ENCODE data around the gene USP32. TPM values are rescaled to one million over a fixed set of nuclear protein-coding genes. Genes with fewer than 3 reads are reported as not detected.
"Not testable (repeated sequence)": the region's sequence is repeated elsewhere in the genome, so short reads cannot be mapped to it uniquely, and the experiment has no call there.

The USP32 gene
- polyA plus RNA-seq, 1 donor (not counting 4 experiments of a cell fraction or from before 2014, with no cell fraction given), result 37.6 TPM

DNA sequence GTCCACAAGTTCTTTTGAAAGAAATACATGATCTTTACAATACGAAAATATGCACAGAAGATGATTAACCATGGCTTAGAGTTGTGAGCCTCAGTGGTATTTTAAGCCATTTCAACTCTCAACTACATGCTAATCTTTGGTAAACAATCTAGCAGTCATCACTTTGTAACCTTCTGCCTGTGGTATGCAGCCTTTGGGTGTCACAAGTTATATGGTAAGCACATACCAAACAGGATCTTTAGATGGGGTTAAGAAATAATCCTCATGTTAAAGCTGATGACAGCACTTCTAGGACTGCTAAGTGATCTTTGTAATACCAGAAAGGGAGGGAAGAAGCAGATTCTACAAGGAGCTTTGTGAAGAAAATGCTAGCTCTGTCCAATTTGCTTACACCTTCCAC, 167.9 kb downstream of the USP32 start:
- no peaks in the 10 kb centered on the region for H3K9me1 ChIP-seq (ENCODE audit: control insufficient read depth, extremely low read depth, insufficient read depth, low read length)
- no peaks in the 10 kb centered on the region for H3K9me3 ChIP-seq (ENCODE audit: control insufficient read depth, low read depth, low read length)
- FAIRE-seq (no peak), DNase-seq (ENCODE audit: low read depth, low spot score) (no peak)
- TF ChIP-seq, protein P1, sequence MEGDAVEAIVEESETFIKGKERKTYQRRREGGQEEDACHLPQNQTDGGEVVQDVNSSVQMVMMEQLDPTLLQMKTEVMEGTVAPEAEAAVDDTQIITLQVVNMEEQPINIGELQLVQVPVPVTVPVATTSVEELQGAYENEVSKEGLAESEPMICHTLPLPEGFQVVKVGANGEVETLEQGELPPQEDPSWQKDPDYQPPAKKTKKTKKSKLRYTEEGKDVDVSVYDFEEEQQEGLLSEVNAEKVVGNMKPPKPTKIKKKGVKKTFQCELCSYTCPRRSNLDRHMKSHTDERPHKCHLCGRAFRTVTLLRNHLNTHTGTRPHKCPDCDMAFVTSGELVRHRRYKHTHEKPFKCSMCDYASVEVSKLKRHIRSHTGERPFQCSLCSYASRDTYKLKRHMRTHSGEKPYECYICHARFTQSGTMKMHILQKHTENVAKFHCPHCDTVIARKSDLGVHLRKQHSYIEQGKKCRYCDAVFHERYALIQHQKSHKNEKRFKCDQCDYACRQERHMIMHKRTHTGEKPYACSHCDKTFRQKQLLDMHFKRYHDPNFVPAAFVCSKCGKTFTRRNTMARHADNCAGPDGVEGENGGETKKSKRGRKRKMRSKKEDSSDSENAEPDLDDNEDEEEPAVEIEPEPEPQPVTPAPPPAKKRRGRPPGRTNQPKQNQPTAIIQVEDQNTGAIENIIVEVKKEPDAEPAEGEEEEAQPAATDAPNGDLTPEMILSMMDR (optimal IDR thresholded peaks at IDR 0.05 in 1 of 3, IDR thresholded peaks at IDR 0.05 in 1 of 3, conservative IDR thresholded peaks at IDR 0.05 in 1 of 3; ENCODE audit: extremely low read depth in 1 of 3, insufficient read depth in 2 of 3, low read length in 3 of 3), result no peak
- TF ChIP-seq EZH2 (IDR thresholded peaks at IDR 0.05; ENCODE audit: low read length), result no peak
- H3K4me1 ChIP-seq (ENCODE audit: control insufficient read depth, extremely low read depth, insufficient read depth, low read length), result no peaks in the 10 kb centered on the region
- H2AFZ ChIP-seq (ENCODE audit: control insufficient read depth, low read length), result no peak overlapping the region
- no peak overlapping the region for H3K4me3 ChIP-seq (ENCODE audit: control insufficient read depth in 2 of 3, extremely low read depth in 1 of 3, insufficient read depth in 2 of 3, low read depth in 1 of 3, low read length in 3 of 3)
- dilution Hi-C loops (cut with MboI; ENCODE audit: extremely low pct_ligation_motif_present, low sequenced_read_pairs), result no loop called here
- no peaks in the 10 kb centered on the region for H4K20me1 ChIP-seq (ENCODE audit: control insufficient read depth, extremely low read depth, insufficient read depth, low read length)
- H3K27me3 ChIP-seq (ENCODE audit: control insufficient read depth, extremely low read depth, insufficient read depth, low read length), result no peaks in the 10 kb centered on the region
- no peak overlapping the region for H3K9ac ChIP-seq (ENCODE audit: control insufficient read depth, extremely low read depth, insufficient read depth, low read length)
- no peak overlapping the region for H3K4me2 ChIP-seq (ENCODE audit: control insufficient read depth, extremely low read depth, insufficient read depth, low read depth, low read length)
- no peaks in the 10 kb centered on the region for H3K79me2 ChIP-seq (ENCODE audit: control insufficient read depth, insufficient read depth, low read length)
- peaks cover 0 to 5% of the 10 kb centered on the region in 2 experiments for H3K36me3 ChIP-seq (ENCODE audit: control insufficient read depth in 2 of 2, extremely low read depth in 1 of 2, insufficient read depth in 2 of 2, low read length in 2 of 2)
- H3K27ac ChIP-seq (ENCODE audit: control insufficient read depth, insufficient read depth, low read length), result no peak overlapping the region

DNA sequence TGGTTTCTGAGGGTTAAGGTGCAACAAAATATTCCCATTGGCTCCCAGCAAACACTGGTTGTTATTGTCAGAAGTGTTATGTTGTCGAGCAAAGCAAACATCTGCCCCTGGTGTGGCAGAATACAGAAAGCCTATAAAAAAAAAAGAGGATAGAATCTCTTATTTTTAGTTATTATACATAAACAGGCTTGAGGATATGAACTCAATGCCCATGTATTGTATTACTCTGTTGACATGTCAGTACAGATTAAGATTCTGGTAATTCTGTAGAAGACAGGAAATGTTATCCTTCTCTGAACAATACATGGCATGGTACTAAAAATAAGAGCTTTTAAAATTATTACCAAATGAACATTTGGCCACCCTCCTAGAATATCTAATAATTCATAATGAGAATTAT, 168.5 kb downstream of the USP32 start:
- Histone ChIP-seq H3K4me2 (ENCODE audit: control insufficient read depth, extremely low read depth, insufficient read depth, low read depth, low read length) (no peak overlapping the region), H3K4me3 (ENCODE audit: control insufficient read depth in 2 of 3, extremely low read depth in 1 of 3, insufficient read depth in 2 of 3, low read depth in 1 of 3, low read length in 3 of 3) (no peak overlapping the region), H3K79me2 (ENCODE audit: control insufficient read depth, insufficient read depth, low read length) (no peaks in the 10 kb centered on the region), H3K9me1 (ENCODE audit: control insufficient read depth, extremely low read depth, insufficient read depth, low read length) (no peaks in the 10 kb centered on the region), H3K36me3 (ENCODE audit: control insufficient read depth in 2 of 2, extremely low read depth in 1 of 2, insufficient read depth in 2 of 2, low read length in 2 of 2) (peaks cover 2 to 5% of the 10 kb centered on the region in 2 experiments), H3K4me1 (ENCODE audit: control insufficient read depth, extremely low read depth, insufficient read depth, low read length) (no peaks in the 10 kb centered on the region), H2AFZ (ENCODE audit: control insufficient read depth, low read length) (no peak overlapping the region), H3K9me3 (ENCODE audit: control insufficient read depth, low read depth, low read length) (no peaks in the 10 kb centered on the region), H4K20me1 (ENCODE audit: control insufficient read depth, extremely low read depth, insufficient read depth, low read length) (no peaks in the 10 kb centered on the region), H3K27ac (ENCODE audit: control insufficient read depth, insufficient read depth, low read length) (no peak overlapping the region), H3K9ac (ENCODE audit: control insufficient read depth, extremely low read depth, insufficient read depth, low read length) (no peak overlapping the region), H3K27me3 (ENCODE audit: control insufficient read depth, extremely low read depth, insufficient read depth, low read length) (no peaks in the 10 kb centered on the region)
- no peak for DNase-seq (ENCODE audit: low read depth, low spot score)
- dilution Hi-C loops (cut with MboI; ENCODE audit: extremely low pct_ligation_motif_present, low sequenced_read_pairs), result no loop called here
- FAIRE-seq, result no peak
- no peak for TF ChIP-seq EZH2 (IDR thresholded peaks at IDR 0.05; ENCODE audit: low read length)
- TF ChIP-seq, protein P1 (optimal IDR thresholded peaks at IDR 0.05 in 1 of 3, IDR thresholded peaks at IDR 0.05 in 1 of 3, conservative IDR thresholded peaks at IDR 0.05 in 1 of 3; ENCODE audit: extremely low read depth in 1 of 3, insufficient read depth in 2 of 3, low read length in 3 of 3), result no peak

DNA sequence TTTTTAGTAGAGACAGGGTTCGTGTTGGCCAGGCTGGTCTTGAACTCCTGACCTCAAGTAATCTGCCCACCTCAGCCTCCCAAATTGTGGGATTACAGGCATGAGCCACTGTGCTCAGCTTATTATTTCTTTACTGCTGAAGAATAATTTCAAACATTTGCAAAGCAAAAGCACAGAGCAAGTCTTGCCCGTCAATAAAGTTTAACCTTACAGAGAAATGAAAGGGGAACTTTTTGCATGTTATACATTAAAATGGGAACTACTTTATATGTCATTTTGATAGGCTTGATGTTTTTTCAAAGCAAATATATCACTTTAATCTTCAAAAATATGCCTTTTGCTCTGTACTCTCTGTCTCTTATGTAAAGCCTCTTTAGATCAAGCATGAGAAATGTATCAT, 173.2 kb downstream of the USP32 start:
- DNase-seq (ENCODE audit: low read depth, low spot score); dilution Hi-C loops (cut with MboI; ENCODE audit: extremely low pct_ligation_motif_present, low sequenced_read_pairs): not testable (repeated sequence)

DNA sequence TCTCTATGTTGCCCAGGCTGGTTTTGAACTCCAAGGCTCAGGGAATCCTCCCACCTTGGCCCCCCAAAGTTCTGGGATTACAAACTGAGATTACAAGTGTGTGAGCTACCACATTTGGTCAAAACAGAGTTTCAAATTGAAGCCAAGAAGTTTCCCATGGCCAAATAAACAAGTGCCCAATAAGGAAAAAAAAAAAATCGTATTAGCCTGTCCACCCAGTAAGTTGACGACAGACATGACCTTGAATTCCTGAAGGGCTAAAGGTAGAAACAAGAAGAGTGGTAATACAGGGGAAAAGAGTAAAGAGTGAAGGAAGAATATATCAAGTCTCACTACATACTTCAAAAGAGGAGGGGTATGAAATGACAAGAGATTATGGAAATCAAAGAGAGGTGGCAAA, 176.0 kb downstream of the USP32 start:
- H3K9ac ChIP-seq (ENCODE audit: control insufficient read depth, extremely low read depth, insufficient read depth, low read length); FAIRE-seq; H3K9me1 ChIP-seq (ENCODE audit: control insufficient read depth, extremely low read depth, insufficient read depth, low read length); H3K9me3 ChIP-seq (ENCODE audit: control insufficient read depth, low read depth, low read length); H2AFZ ChIP-seq (ENCODE audit: control insufficient read depth, low read length); H3K27me3 ChIP-seq (ENCODE audit: control insufficient read depth, extremely low read depth, insufficient read depth, low read length); H3K4me3 ChIP-seq (ENCODE audit: control insufficient read depth in 2 of 3, extremely low read depth in 1 of 3, insufficient read depth in 2 of 3, low read depth in 1 of 3, low read length in 3 of 3); H3K79me2 ChIP-seq (ENCODE audit: control insufficient read depth, insufficient read depth, low read length); H3K36me3 ChIP-seq (ENCODE audit: control insufficient read depth in 2 of 2, extremely low read depth in 1 of 2, insufficient read depth in 2 of 2, low read length in 2 of 2); dilution Hi-C loops (cut with MboI; ENCODE audit: extremely low pct_ligation_motif_present, low sequenced_read_pairs); DNase-seq (ENCODE audit: low read depth, low spot score); H4K20me1 ChIP-seq (ENCODE audit: control insufficient read depth, extremely low read depth, insufficient read depth, low read length); H3K4me1 ChIP-seq (ENCODE audit: control insufficient read depth, extremely low read depth, insufficient read depth, low read length); H3K4me2 ChIP-seq (ENCODE audit: control insufficient read depth, extremely low read depth, insufficient read depth, low read depth, low read length); H3K27ac ChIP-seq (ENCODE audit: control insufficient read depth, insufficient read depth, low read length): not testable (repeated sequence)

More for the DNA sequence above, 173.2 kb downstream of the USP32 start:
- H2AFZ ChIP-seq (ENCODE audit: control insufficient read depth, low read length); FAIRE-seq; H3K79me2 ChIP-seq (ENCODE audit: control insufficient read depth, insufficient read depth, low read length); H3K9me3 ChIP-seq (ENCODE audit: control insufficient read depth, low read depth, low read length); H3K4me3 ChIP-seq (ENCODE audit: control insufficient read depth in 2 of 3, extremely low read depth in 1 of 3, insufficient read depth in 2 of 3, low read depth in 1 of 3, low read length in 3 of 3); H4K20me1 ChIP-seq (ENCODE audit: control insufficient read depth, extremely low read depth, insufficient read depth, low read length); H3K9ac ChIP-seq (ENCODE audit: control insufficient read depth, extremely low read depth, insufficient read depth, low read length); H3K36me3 ChIP-seq (ENCODE audit: control insufficient read depth in 2 of 2, extremely low read depth in 1 of 2, insufficient read depth in 2 of 2, low read length in 2 of 2); H3K4me2 ChIP-seq (ENCODE audit: control insufficient read depth, extremely low read depth, insufficient read depth, low read depth, low read length); H3K27me3 ChIP-seq (ENCODE audit: control insufficient read depth, extremely low read depth, insufficient read depth, low read length); H3K9me1 ChIP-seq (ENCODE audit: control insufficient read depth, extremely low read depth, insufficient read depth, low read length); H3K27ac ChIP-seq (ENCODE audit: control insufficient read depth, insufficient read depth, low read length); H3K4me1 ChIP-seq (ENCODE audit: control insufficient read depth, extremely low read depth, insufficient read depth, low read length): not testable (repeated sequence)
